ENCODE results near the gene OAF. TPM values are rescaled to one million over a fixed set of nuclear protein-coding genes. Genes with fewer than 3 reads are reported as not detected.
"Not testable (repeated sequence)": the region's sequence is repeated elsewhere in the genome, so short reads cannot be mapped to it uniquely, and the experiment has no call there.

The OAF gene
- total RNA-seq, 3 donors from 2014 or later (not counting 1 experiment from before 2014, with no cell fraction given) = 2.8 to 5.1 (median 3.8) TPM

- H3K9me3 ChIP-seq (ENCODE audit: control insufficient read depth, insufficient read depth, low read length) = no peaks in the 10 kb centered on the region
- intact Hi-C loops (cut with micrococcal nuclease) = no loop called here
- H3K27ac ChIP-seq (ENCODE audit: low read length) = no peak overlapping the region
- H3K4me1 ChIP-seq (ENCODE audit: control insufficient read depth, insufficient read depth, low read length) = peaks cover 4% of the 10 kb centered on the region
- no peak overlapping the region for H3K4me3 ChIP-seq (ENCODE audit: low read length)
- peaks cover 3% of the 10 kb centered on the region for H3K27me3 ChIP-seq (ENCODE audit: control insufficient read depth, insufficient read depth, low read length)
- Mint-ChIP-seq H3K27ac (no peak overlapping the region), H3K9me3 (no peaks in the 10 kb centered on the region), H3K4me1 (no peaks in the 10 kb centered on the region), H3K27me3 (ENCODE audit: low read depth in 2 of 2) (peaks cover 40 to 49% of the 10 kb centered on the region in 2 donors), H3K4me3 (no peak overlapping the region), H3K36me3 (no peaks in the 10 kb centered on the region)
- no peak for TF ChIP-seq CTCF (IDR thresholded peaks at IDR 0.05)
- no peak for ATAC-seq
- DNase-seq = peak in 1 of 2 donors; percentile 7
- no peaks in the 10 kb centered on the region for H3K36me3 ChIP-seq (ENCODE audit: control insufficient read depth, insufficient read depth, low read length)
- 74% methylated on average over 4 of the region's 4 CpGs for WGBS (ENCODE audit: insufficient coverage)
Measured at GRCh38 chr11:120174866-120175265, 36.0 kb upstream of the OAF start.

GRCh38 chr11:120178561-120179056, 32.2 kb upstream of the OAF start:
- intact Hi-C loops (cut with micrococcal nuclease) = no loop called here
- Histone ChIP-seq H3K27ac (ENCODE audit: low read length) (no peak overlapping the region), H3K27me3 (ENCODE audit: control insufficient read depth, insufficient read depth, low read length) (no peaks in the 10 kb centered on the region), H3K36me3 (ENCODE audit: control insufficient read depth, insufficient read depth, low read length) (no peaks in the 10 kb centered on the region), H3K9me3 (ENCODE audit: control insufficient read depth, insufficient read depth, low read length) (no peaks in the 10 kb centered on the region), H3K4me1 (ENCODE audit: control insufficient read depth, insufficient read depth, low read length) (no peaks in the 10 kb centered on the region), H3K4me3 (ENCODE audit: low read length) (no peak overlapping the region)
- no peak for ATAC-seq
- peaks cover 18 to 29% of the 10 kb centered on the region in 2 donors for H3K27me3 Mint-ChIP-seq (ENCODE audit: low read depth in 2 of 2)
- no peak for TF ChIP-seq CTCF (IDR thresholded peaks at IDR 0.05)
- no peaks in the 10 kb centered on the region for H3K9me3 Mint-ChIP-seq
- peak in 1 of 2 donors; percentile 3 for DNase-seq
- no peak overlapping the region for H3K27ac Mint-ChIP-seq
- no peaks in the 10 kb centered on the region for H3K36me3 Mint-ChIP-seq
- no peak overlapping the region for H3K4me3 Mint-ChIP-seq
- 84% methylated on average over 5 of the region's 5 CpGs for WGBS (ENCODE audit: insufficient coverage)
- H3K4me1 Mint-ChIP-seq = no peaks in the 10 kb centered on the region

GRCh38 chr11:120179057-120179672, 31.7 kb upstream of the OAF start:
- no peak for DNase-seq
- H3K4me3 ChIP-seq (ENCODE audit: low read length) = no peak overlapping the region
- H3K4me1 ChIP-seq (ENCODE audit: control insufficient read depth, insufficient read depth, low read length) = no peaks in the 10 kb centered on the region
- WGBS (ENCODE audit: insufficient coverage) = 88% methylated on average over 10 of the region's 10 CpGs
- ATAC-seq = no peak
- intact Hi-C loops (cut with micrococcal nuclease) = no loop called here
- H3K27ac ChIP-seq (ENCODE audit: low read length) = no peak overlapping the region
- H3K36me3 Mint-ChIP-seq = no peaks in the 10 kb centered on the region
- H3K4me3 Mint-ChIP-seq = no peak overlapping the region
- H3K27me3 Mint-ChIP-seq (ENCODE audit: low read depth in 2 of 2) = peaks cover 18 to 31% of the 10 kb centered on the region in 2 donors
- no peak for TF ChIP-seq CTCF (IDR thresholded peaks at IDR 0.05)
- H3K9me3 ChIP-seq (ENCODE audit: control insufficient read depth, insufficient read depth, low read length) = no peaks in the 10 kb centered on the region
- no peaks in the 10 kb centered on the region for H3K9me3 Mint-ChIP-seq
- H3K4me1 Mint-ChIP-seq = no peaks in the 10 kb centered on the region
- H3K27ac Mint-ChIP-seq = no peak overlapping the region
- no peaks in the 10 kb centered on the region for H3K27me3 ChIP-seq (ENCODE audit: control insufficient read depth, insufficient read depth, low read length)
- H3K36me3 ChIP-seq (ENCODE audit: control insufficient read depth, insufficient read depth, low read length) = no peaks in the 10 kb centered on the region

GRCh38 chr11:120180063-120180462, 30.8 kb upstream of the OAF start:
- H3K36me3 Mint-ChIP-seq; ATAC-seq; H3K4me3 ChIP-seq (ENCODE audit: low read length); H3K4me3 Mint-ChIP-seq; H3K36me3 ChIP-seq (ENCODE audit: control insufficient read depth, insufficient read depth, low read length); H3K4me1 Mint-ChIP-seq; H3K27ac Mint-ChIP-seq; H3K4me1 ChIP-seq (ENCODE audit: control insufficient read depth, insufficient read depth, low read length); H3K9me3 Mint-ChIP-seq; intact Hi-C loops (cut with micrococcal nuclease); H3K27ac ChIP-seq (ENCODE audit: low read length); H3K27me3 ChIP-seq (ENCODE audit: control insufficient read depth, insufficient read depth, low read length); H3K9me3 ChIP-seq (ENCODE audit: control insufficient read depth, insufficient read depth, low read length): not testable (repeated sequence)
- 95% methylated on average over 6 of the region's 6 CpGs for WGBS (ENCODE audit: insufficient coverage)
- H3K27me3 Mint-ChIP-seq (ENCODE audit: low read depth in 2 of 2) = peaks cover 13 to 24% of the 10 kb centered on the region in 2 donors
- peak in 1 of 2 donors; percentile 11 for DNase-seq
